HPDE6-E6E7 (cell line): Measurements from ENCODE around the gene DSCAML1.

Experiments
- DNase-seq: peaks from one replicate; pipeline ENCODE4 v3.0.0; 2011; ENCODE audit warnings: missing footprints; ENCODE audit errors: extremely low spot score

DSCAML1 gene

GRCh38 chr11:117547195-117547850 is 249.7 kb downstream of the DSCAML1 start:
- no peak for DNase-seq

GRCh38 chr11:117546431-117547194 is 250.4 kb downstream of the DSCAML1 start:
- DNase-seq, result no peak

GRCh38 chr11:117545706-117546105 is 251.3 kb downstream of the DSCAML1 start:
- DNase-seq, result no peak

- no peak for DNase-seq
Measured at GRCh38 chr11:117544130-117544800, 252.8 kb downstream of the DSCAML1 start.

- DNase-seq, result no peak
Measured at GRCh38 chr11:117541211-117541610, 255.8 kb downstream of the DSCAML1 start.

GRCh38 chr11:117538263-117539135 is 258.5 kb downstream of the DSCAML1 start:
- no peak for DNase-seq

GRCh38 chr11:117535850-117536411 is 261.1 kb downstream of the DSCAML1 start:
- DNase-seq, result no peak

- no peak for DNase-seq
Measured at GRCh38 chr11:117535201-117535849, 261.7 kb downstream of the DSCAML1 start.

GRCh38 chr11:117532568-117532967 is 264.4 kb downstream of the DSCAML1 start:
- no peak for DNase-seq

GRCh38 chr11:117529816-117530215 is 267.2 kb downstream of the DSCAML1 start:
- no peak for DNase-seq

GRCh38 chr11:117528097-117528721 is 268.8 kb downstream of the DSCAML1 start:
- DNase-seq, result no peak

- no peak for DNase-seq
Measured at GRCh38 chr11:117527271-117527670, 269.7 kb downstream of the DSCAML1 start.

GRCh38 chr11:117525866-117526542 is 271.0 kb downstream of the DSCAML1 start:
- no peak for DNase-seq

GRCh38 chr11:117524468-117525183 is 272.4 kb downstream of the DSCAML1 start:
- no peak for DNase-seq

GRCh38 chr11:117523680-117524079 is 273.3 kb downstream of the DSCAML1 start:
- DNase-seq, result no peak

GRCh38 chr11:117521974-117522373 is 275.0 kb downstream of the DSCAML1 start:
- DNase-seq, result no peak

- DNase-seq, result no peak
Measured at GRCh38 chr11:117520966-117521365, 276.1 kb downstream of the DSCAML1 start.

- DNase-seq, result no peak
Measured at GRCh38 chr11:117520201-117520600, 276.8 kb downstream of the DSCAML1 start.

GRCh38 chr11:117519590-117519989 is 277.4 kb downstream of the DSCAML1 start:
- DNase-seq, result no peak
